AG04449 (cell line): ENCODE results near the gene RDX.

Experiments
- CTCF ChIA-PET: fragments of 350-600 bp; formaldehyde crosslinking; extraction: SDS; loops from one replicate; lab custom pipeline; 2021; ENCODE audit warnings: antibody characterized with exemption; lab: Yijun Ruan, JAX
- POLR2A ChIA-PET: fragments of 400-600, 350-600 bp; formaldehyde crosslinking; extraction: SDS; loops from one replicate; lab custom pipeline; 2020; ENCODE audit warnings: antibody characterized with exemption, inconsistent platforms; lab: Yijun Ruan, JAX
- DNase-seq: peaks from one replicate; pipeline ENCODE4 v3.0.0-alpha.2; 2010; ENCODE audit warnings: low read depth, low spot score
- H3K4me3 ChIP-seq: 2 replicates; pipeline ENCODE4 v1.5.1; 2011; ENCODE audit warnings: low read depth, mild to moderate bottlenecking, control low read depth, low read length
- TF ChIP-seq, protein P1 (sequence below): IDR thresholded peaks from one replicate; pipeline ENCODE4 v1.5.1; 2011; ENCODE audit warnings: mild to moderate bottlenecking, moderate library complexity, low read length, control low read depth, inconsistent platforms; ENCODE audit not compliant: insufficient read depth; ENCODE audit errors: missing control alignments

Gene RDX

GRCh38 chr11:110336054-110336453 is 39.6 kb upstream of the RDX start:
- TF ChIP-seq, protein P1, sequence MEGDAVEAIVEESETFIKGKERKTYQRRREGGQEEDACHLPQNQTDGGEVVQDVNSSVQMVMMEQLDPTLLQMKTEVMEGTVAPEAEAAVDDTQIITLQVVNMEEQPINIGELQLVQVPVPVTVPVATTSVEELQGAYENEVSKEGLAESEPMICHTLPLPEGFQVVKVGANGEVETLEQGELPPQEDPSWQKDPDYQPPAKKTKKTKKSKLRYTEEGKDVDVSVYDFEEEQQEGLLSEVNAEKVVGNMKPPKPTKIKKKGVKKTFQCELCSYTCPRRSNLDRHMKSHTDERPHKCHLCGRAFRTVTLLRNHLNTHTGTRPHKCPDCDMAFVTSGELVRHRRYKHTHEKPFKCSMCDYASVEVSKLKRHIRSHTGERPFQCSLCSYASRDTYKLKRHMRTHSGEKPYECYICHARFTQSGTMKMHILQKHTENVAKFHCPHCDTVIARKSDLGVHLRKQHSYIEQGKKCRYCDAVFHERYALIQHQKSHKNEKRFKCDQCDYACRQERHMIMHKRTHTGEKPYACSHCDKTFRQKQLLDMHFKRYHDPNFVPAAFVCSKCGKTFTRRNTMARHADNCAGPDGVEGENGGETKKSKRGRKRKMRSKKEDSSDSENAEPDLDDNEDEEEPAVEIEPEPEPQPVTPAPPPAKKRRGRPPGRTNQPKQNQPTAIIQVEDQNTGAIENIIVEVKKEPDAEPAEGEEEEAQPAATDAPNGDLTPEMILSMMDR, result no peak
- CTCF ChIA-PET, result no interaction called here
- DNase-seq, result no peak
- H3K4me3 ChIP-seq, result no peak overlapping the region
- POLR2A ChIA-PET, result no interaction called here

DNA sequence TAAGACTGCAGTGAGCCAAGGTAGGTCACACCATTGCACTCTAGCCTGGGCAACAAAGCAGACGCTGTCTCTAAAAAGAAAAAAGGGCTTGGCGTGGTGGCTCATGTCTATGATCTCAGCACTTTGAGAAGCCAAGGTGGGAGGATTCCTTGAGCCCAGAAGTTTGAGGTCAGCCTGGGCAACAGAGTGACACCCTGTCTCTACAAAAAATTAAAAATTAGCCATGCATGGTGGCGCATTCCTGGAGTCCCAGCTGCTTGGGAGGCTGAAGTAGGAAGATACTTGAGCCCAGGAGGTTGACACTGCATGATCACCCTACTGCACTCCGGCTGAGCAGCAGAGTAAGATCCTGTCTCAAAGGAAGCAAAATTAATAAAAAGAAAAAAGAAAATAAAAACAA is 38.9 kb upstream of the RDX start:
- ChIA-PET CTCF (no interaction called here), POLR2A (no interaction called here)
- DNase-seq, result no peak
- TF ChIP-seq, protein P1, result no peak
- H3K4me3 ChIP-seq, result no peak overlapping the region

GRCh38 chr11:110331626-110332025 is 35.2 kb upstream of the RDX start:
- TF ChIP-seq, protein P1, result no peak
- POLR2A ChIA-PET, result no interaction called here
- DNase-seq, result no peak
- CTCF ChIA-PET, result interaction anchor here (1.1 kb wide), 1 partner anchor 11 kb away, joined by 4 read pairs; no protein-coding TSS in a partner anchor
- no peak overlapping the region for H3K4me3 ChIP-seq

DNA sequence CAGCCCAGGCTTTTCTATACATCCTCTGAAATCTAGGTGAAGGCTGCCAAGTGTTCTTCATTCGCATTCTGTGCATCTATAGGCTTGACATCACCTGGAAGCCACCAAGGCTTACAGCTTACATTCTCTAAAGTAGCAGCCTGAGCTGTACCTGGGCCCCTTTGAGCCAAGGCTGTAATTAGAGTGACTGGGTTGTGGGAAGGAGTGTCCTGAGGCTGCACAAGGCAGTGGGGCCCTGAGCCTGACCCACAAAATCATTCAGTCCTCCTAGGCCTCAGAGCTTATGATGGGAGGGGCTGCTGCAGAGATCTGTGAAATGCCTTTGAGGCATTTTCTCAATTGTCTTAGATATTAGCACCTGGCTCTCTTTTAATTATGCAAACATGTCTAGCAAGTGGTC is 33.0 kb upstream of the RDX start:
- CTCF ChIA-PET, result no interaction called here
- no peak for DNase-seq
- TF ChIP-seq, protein P1, result no peak
- POLR2A ChIA-PET, result no interaction called here
- no peak overlapping the region for H3K4me3 ChIP-seq

GRCh38 chr11:110327508-110327907 is 31.1 kb upstream of the RDX start:
- no peak for DNase-seq
- TF ChIP-seq, protein P1, result no peak
- POLR2A ChIA-PET, result no interaction called here
- H3K4me3 ChIP-seq, result no peak overlapping the region
- CTCF ChIA-PET, result no interaction called here

DNA sequence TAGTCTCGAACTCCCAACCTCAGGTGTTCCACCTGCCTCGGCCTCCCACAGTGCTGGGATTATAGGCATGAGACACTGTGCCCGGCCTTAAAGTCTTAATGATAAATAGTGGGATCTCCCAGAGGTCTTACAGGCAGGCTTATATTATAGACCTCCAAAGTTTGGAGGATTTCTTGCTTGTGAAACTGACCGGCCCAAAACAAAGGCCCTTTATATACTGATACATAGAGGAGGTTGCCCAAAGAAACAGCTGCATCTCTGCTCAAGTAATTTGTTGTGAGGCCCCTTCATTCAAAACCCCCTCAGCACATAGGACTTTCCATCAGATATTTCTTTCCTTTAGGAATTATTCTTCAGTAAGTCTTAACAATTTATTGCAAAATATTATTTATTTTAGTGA is 27.4 kb upstream of the RDX start:
- POLR2A ChIA-PET, result no interaction called here
- DNase-seq, result no peak
- TF ChIP-seq, protein P1, result no peak
- CTCF ChIA-PET, result no interaction called here
- no peak overlapping the region for H3K4me3 ChIP-seq
